ENCODE data around the gene SPTLC3.

DNA sequence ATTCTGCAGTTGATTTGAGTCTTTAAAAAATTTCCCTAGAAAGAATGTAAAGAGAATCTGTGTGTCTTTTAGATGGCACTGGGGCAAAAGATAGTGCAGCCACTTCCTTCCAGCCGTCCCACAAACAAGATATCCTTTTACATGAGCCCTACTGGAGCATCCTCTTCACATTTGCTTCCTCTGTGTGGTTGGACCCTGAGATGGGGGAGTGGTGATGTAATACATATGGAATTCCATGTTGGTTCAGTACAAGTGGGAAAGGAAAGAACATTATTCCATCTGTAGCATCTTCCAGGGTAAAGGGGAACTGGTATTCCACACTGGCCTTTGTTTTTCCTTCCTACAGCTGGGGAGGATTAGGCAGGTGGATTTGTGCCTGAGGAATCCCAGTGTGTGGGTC lies 133.4 kb downstream of the SPTLC3 start:
- TF ChIP-seq, protein P1, sequence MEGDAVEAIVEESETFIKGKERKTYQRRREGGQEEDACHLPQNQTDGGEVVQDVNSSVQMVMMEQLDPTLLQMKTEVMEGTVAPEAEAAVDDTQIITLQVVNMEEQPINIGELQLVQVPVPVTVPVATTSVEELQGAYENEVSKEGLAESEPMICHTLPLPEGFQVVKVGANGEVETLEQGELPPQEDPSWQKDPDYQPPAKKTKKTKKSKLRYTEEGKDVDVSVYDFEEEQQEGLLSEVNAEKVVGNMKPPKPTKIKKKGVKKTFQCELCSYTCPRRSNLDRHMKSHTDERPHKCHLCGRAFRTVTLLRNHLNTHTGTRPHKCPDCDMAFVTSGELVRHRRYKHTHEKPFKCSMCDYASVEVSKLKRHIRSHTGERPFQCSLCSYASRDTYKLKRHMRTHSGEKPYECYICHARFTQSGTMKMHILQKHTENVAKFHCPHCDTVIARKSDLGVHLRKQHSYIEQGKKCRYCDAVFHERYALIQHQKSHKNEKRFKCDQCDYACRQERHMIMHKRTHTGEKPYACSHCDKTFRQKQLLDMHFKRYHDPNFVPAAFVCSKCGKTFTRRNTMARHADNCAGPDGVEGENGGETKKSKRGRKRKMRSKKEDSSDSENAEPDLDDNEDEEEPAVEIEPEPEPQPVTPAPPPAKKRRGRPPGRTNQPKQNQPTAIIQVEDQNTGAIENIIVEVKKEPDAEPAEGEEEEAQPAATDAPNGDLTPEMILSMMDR (IDR thresholded peaks at IDR 0.05) = no peak
- TF ChIP-seq EZH2 (IDR thresholded peaks at IDR 0.05; ENCODE audit: borderline replicate concordance, insufficient read depth, low read depth, low read length, poor library complexity, severe bottlenecking) = no peak
